HFFc6 (cell line): Measurements from ENCODE around the gene ANKRD17. TPM values are rescaled to one million over a fixed set of nuclear protein-coding genes. Genes with fewer than 3 reads are reported as not detected.

Experiments
- DNase-seq: peaks from one replicate; pipeline ENCODE4 v3.0.0-alpha.2; 2018
- H3K27ac Mint-ChIP-seq: 2 replicates; pipeline ENCODE4 v1.8.0; 2020; ENCODE audit warnings: mild to moderate bottlenecking, mixed read lengths
- H3K27me3 Mint-ChIP-seq: 2 replicates; pipeline ENCODE4 v1.8.0; 2021; ENCODE audit warnings: mild to moderate bottlenecking, moderate library complexity, mixed read lengths; ENCODE audit not compliant: insufficient read depth
- H3K36me3 Mint-ChIP-seq: 2 replicates; pipeline ENCODE4 v1.8.0; 2021; ENCODE audit warnings: low read depth, mixed read lengths
- H3K4me1 Mint-ChIP-seq: 2 replicates; pipeline ENCODE4 v1.8.0; 2020; ENCODE audit warnings: low read depth, mixed read lengths
- H3K4me3 Mint-ChIP-seq: 2 replicates; pipeline ENCODE4 v1.8.0; 2020; ENCODE audit warnings: mild to moderate bottlenecking, moderate library complexity, mixed read lengths
- H3K9me3 Mint-ChIP-seq: 2 replicates; pipeline ENCODE4 v1.8.0; 2020; ENCODE audit warnings: mild to moderate bottlenecking, mixed read lengths
- total RNA-seq, 6 experiments: library from RNA; stranded (reverse); fragmentation: NEBNext Ultra II Directional; extraction: Animal tissue kit (Norgen Biotek cat#: 25700); gene quantifications; 2 replicates in 1 of 6; 3 replicates in 5 of 6; pipeline ENCODE4 v1.2.3, GENCODE V29; 2021
- TF ChIP-seq, protein P1 (sequence below): fragments of 200-600 bp; sonication (generic); IDR thresholded peaks from 2 replicates; pipeline ENCODE4 v1.5.0; 2021; ENCODE audit warnings: antibody characterized with exemption, mild to moderate bottlenecking

The ANKRD17 gene
- total RNA-seq, 6 experiments from 2014 or later, result 51.7 to 61.0 (median 56.4) TPM

DNA sequence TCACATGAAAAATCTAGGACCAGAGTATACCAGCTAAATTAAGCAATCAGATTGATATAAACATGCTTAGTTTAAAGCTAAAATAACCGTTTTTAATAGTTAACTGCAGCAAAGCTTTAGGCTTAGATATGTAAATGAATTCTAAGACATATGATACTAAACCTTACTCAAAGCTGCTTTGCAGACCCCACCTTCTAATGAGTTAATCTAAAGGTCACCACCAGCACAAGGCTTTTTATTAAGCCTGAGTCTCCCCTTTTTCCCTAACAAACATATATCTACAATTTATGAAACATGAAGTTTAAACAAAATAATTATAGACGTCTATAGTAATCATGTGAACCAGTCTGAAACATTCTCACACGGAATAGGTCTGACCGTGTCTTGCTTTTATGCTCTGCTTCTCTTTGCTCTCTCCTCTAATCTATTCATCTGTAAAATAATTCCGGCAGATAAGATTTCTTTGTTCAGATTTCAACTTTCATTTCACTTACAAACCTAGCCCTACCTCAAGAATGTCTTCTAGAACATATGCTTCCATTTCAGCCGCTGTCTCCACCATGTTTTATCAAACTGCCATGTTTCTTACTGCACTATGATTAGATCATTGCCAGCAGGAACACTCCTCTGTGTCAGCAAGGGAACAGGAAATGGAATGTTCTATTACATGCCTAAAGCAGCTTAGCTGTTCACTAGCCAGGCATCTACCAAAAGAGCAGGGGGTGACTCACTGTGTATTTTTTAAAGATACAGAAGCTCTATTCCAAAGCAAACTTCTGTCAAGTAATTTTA, 35.9 kb downstream of the ANKRD17 start:
- DNase-seq, result peak; percentile 98
- Mint-ChIP-seq H3K4me3 (no peak overlapping the region), H3K36me3 (no peaks in the 10 kb centered on the region), H3K27ac (no peak overlapping the region), H3K4me1 (peaks cover 39% of the 10 kb centered on the region), H3K27me3 (no peaks in the 10 kb centered on the region), H3K9me3 (no peaks in the 10 kb centered on the region)
- TF ChIP-seq, protein P1, sequence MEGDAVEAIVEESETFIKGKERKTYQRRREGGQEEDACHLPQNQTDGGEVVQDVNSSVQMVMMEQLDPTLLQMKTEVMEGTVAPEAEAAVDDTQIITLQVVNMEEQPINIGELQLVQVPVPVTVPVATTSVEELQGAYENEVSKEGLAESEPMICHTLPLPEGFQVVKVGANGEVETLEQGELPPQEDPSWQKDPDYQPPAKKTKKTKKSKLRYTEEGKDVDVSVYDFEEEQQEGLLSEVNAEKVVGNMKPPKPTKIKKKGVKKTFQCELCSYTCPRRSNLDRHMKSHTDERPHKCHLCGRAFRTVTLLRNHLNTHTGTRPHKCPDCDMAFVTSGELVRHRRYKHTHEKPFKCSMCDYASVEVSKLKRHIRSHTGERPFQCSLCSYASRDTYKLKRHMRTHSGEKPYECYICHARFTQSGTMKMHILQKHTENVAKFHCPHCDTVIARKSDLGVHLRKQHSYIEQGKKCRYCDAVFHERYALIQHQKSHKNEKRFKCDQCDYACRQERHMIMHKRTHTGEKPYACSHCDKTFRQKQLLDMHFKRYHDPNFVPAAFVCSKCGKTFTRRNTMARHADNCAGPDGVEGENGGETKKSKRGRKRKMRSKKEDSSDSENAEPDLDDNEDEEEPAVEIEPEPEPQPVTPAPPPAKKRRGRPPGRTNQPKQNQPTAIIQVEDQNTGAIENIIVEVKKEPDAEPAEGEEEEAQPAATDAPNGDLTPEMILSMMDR, result no peak

DNA sequence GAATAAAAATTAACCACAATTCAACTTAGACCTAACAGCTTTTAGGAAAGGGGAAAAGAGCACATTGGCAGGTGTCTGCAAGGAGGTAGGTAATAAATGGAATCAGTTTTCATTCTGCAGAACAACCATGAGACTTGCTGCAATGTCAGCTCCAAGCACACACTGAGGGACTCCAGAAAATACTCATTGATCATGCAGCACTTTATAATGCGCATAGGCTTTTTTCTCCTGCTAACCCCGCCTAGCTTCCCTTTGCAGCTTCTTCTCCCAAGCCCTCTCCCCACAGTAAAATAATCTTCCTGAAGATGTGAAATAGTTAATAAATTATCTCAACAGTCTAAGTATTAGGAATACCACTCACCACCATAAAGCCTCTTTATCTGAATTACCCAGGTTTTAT, 36.9 kb downstream of the ANKRD17 start:
- no peaks in the 10 kb centered on the region for H3K9me3 Mint-ChIP-seq
- peaks cover 39% of the 10 kb centered on the region for H3K4me1 Mint-ChIP-seq
- DNase-seq, result no peak
- TF ChIP-seq, protein P1, result no peak
- peak overlapping the region; percentile 36 for H3K27ac Mint-ChIP-seq
- no peaks in the 10 kb centered on the region for H3K36me3 Mint-ChIP-seq
- peak overlapping the region; percentile 86; the same call in 1 of the 2 replicates for H3K4me3 Mint-ChIP-seq
- H3K27me3 Mint-ChIP-seq, result no peaks in the 10 kb centered on the region

DNA sequence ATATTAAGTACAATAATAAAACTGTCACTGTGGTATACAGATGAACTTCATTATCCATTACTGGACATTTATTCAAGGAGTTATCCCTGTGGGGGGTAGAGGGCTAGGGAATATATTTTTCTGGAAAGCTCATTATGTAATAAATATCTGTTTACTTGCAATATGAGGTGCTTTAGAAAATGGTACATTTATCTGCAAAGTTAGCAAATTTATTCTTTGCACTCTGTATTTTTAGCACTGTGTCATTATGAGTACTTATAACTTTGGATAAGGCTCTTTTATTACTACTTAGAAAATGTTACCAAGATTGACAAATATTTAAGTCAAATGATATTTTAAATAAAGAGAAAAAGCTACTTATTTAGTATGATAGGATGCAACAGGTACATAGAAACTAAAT, 37.8 kb downstream of the ANKRD17 start:
- no peaks in the 10 kb centered on the region for H3K36me3 Mint-ChIP-seq
- no peak for DNase-seq
- peaks cover 39% of the 10 kb centered on the region for H3K4me1 Mint-ChIP-seq
- TF ChIP-seq, protein P1, result no peak
- H3K27me3 Mint-ChIP-seq, result no peaks in the 10 kb centered on the region
- no peak overlapping the region for H3K27ac Mint-ChIP-seq
- no peaks in the 10 kb centered on the region for H3K9me3 Mint-ChIP-seq
- no peak overlapping the region for H3K4me3 Mint-ChIP-seq

DNA sequence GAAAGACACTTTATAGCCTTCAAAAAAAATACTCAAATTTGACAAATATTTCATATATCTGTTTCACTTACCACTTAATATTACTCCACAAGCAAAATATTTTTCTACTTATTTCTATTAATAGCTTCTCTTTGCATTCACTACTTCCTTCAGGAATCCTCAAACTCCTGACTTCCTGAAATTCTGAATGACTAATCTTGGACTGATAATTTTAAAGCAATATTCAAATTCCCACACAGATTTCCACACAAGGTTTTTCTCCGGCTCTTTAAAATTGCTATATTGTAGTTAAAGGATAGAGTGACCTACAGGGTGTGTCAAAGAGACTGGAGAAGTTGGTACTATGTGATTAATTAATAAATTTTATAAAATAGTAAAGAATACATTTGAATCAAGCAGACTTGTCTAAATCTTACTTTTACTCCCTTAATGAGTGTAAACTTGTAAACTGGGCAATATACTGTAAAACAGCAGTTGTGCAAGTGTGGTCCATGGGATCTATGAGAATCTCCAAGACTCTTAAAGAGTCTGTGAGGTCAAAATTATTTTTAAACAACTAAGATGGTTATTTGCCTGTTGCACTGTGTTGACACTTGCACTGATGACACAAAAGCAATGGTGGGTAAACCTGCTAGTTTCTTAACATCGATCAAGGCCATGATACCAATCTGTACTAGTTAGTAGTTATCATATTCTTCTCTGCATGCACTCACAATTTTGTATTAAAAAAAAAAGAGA, 44.5 kb downstream of the ANKRD17 start:
- DNase-seq, result peak; percentile 6
- Mint-ChIP-seq H3K27me3 (no peaks in the 10 kb centered on the region), H3K27ac (peak overlapping the region; percentile 66), H3K9me3 (no peaks in the 10 kb centered on the region), H3K4me3 (no peak overlapping the region; the same call in 1 of the 2 replicates), H3K4me1 (peaks cover 42% of the 10 kb centered on the region), H3K36me3 (peaks cover 8% of the 10 kb centered on the region)
- TF ChIP-seq, protein P1, result no peak

DNA sequence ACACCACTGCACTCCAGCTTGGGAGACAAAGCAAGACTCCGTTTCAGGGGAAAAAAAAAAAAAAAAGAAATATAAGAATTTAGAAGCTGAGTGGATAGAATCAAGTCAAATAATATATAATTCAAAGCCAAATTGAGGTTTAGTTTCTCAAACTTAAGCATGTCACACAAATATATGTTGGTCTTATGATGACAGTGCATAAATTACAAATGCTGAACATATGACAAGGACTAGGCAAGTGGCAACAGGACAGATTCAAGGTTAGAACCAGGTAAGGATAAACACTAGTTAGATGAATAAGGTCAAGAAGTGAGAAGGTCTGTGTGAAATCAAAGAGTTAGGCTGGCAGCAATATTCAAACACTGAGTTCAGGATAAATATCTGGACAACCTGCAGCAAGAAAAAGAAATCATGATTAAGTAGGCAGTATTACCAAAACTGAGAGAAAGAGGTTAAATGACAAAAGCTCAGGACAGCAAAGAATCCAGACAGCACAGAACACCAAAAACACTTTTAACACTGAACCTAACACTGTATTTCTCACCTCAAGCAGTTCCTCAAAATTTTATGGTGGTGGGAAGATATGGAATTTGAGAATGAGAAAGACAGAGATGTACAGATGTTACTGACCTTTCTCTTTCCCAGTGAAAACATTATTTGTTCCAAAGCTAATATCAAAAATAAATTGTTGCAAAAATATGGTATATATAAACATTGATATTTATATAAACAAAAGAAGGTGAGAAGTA, 45.4 kb downstream of the ANKRD17 start:
- DNase-seq, result no peak
- H3K27ac Mint-ChIP-seq, result peak overlapping the region; percentile 22
- TF ChIP-seq, protein P1, result no peak
- no peak overlapping the region for H3K4me3 Mint-ChIP-seq
- H3K36me3 Mint-ChIP-seq, result peaks cover 15% of the 10 kb centered on the region
- H3K4me1 Mint-ChIP-seq, result peaks cover 51% of the 10 kb centered on the region
- H3K9me3 Mint-ChIP-seq, result peaks cover 6% of the 10 kb centered on the region; the same call in 1 of the 2 replicates
- H3K27me3 Mint-ChIP-seq, result no peaks in the 10 kb centered on the region
